DMS 273 treated with DMSO at 0.1 percent for 48 hours (cell line): ENCODE data around the gene KLHL29.
A peak's percentile ranks its signal among the peaks of the same experiment; 100 is the strongest.

Experiments used
- DNase-seq: peaks from one replicate; lab custom pipeline; 2025; lab: John Stamatoyannopoulos, UW

KLHL29 gene

GRCh38 chr2:23493846-23494245 lies 108.9 kb downstream of the KLHL29 start:
- DNase-seq: no peak

GRCh38 chr2:23494286-23494685 lies 109.3 kb downstream of the KLHL29 start:
- DNase-seq: no peak

- DNase-seq: peak; percentile 97
Observed at GRCh38 chr2:23495661-23496114, 110.7 kb downstream of the KLHL29 start.

GRCh38 chr2:23496456-23496855 lies 111.5 kb downstream of the KLHL29 start:
- no peak for DNase-seq

- DNase-seq: no peak
Observed at GRCh38 chr2:23497063-23497462, 112.1 kb downstream of the KLHL29 start.

- DNase-seq: no peak
Observed at GRCh38 chr2:23497536-23497935, 112.6 kb downstream of the KLHL29 start.

GRCh38 chr2:23498943-23499342 lies 114.0 kb downstream of the KLHL29 start:
- no peak for DNase-seq

GRCh38 chr2:23499439-23499838 lies 114.5 kb downstream of the KLHL29 start:
- DNase-seq: no peak

- no peak for DNase-seq
Observed at GRCh38 chr2:23500836-23501235, 115.9 kb downstream of the KLHL29 start.

GRCh38 chr2:23502096-23502495 lies 117.1 kb downstream of the KLHL29 start:
- no peak for DNase-seq

GRCh38 chr2:23503097-23503496 lies 118.1 kb downstream of the KLHL29 start:
- DNase-seq: no peak

GRCh38 chr2:23503682-23504081 lies 118.7 kb downstream of the KLHL29 start:
- no peak for DNase-seq

GRCh38 chr2:23504591-23504990 lies 119.6 kb downstream of the KLHL29 start:
- DNase-seq: no peak

- DNase-seq: no peak
Observed at GRCh38 chr2:23505218-23505983, 120.4 kb downstream of the KLHL29 start.

GRCh38 chr2:23505984-23506380 lies 121.0 kb downstream of the KLHL29 start:
- DNase-seq: no peak

GRCh38 chr2:23506531-23507266 lies 121.7 kb downstream of the KLHL29 start:
- DNase-seq: no peak

- no peak for DNase-seq
Observed at GRCh38 chr2:23507267-23508065, 122.5 kb downstream of the KLHL29 start.

- no peak for DNase-seq
Observed at GRCh38 chr2:23508066-23508390, 123.0 kb downstream of the KLHL29 start.

GRCh38 chr2:23509103-23509502 lies 124.1 kb downstream of the KLHL29 start:
- no peak for DNase-seq

- no peak for DNase-seq
Observed at GRCh38 chr2:23509596-23510292, 124.8 kb downstream of the KLHL29 start.

GRCh38 chr2:23510471-23510870 lies 125.5 kb downstream of the KLHL29 start:
- DNase-seq: no peak

- DNase-seq: no peak
Observed at GRCh38 chr2:23512778-23513177, 127.8 kb downstream of the KLHL29 start.
